HepG2 (cell line): ENCODE results near the gene FUOM. TPM values are rescaled to one million over a fixed set of nuclear protein-coding genes. Genes with fewer than 3 reads are reported as not detected.

Source experiments
- ATRX ChIP-seq: sonication (generic); formaldehyde crosslinking; IDR thresholded peaks from 2 replicates; pipeline ENCODE4 v1.4.0; 2020; ENCODE audit warnings: missing genetic modification reagents, borderline replicate concordance
- ERF ChIP-seq: IDR thresholded peaks from 2 replicates; pipeline ENCODE4 v1.6.1; 2018; ENCODE audit warnings: missing biosample characterization, missing genetic modification reagents
- FOSL2 ChIP-seq: sonication (generic); formaldehyde crosslinking; IDR thresholded peaks from 2 replicates; pipeline ENCODE4 v1.4.0; 2020; ENCODE audit warnings: missing genetic modification reagents
- MAZ ChIP-seq, 2 experiments: sonication (generic) in 1 of 2; formaldehyde crosslinking in 1 of 2; IDR thresholded peaks; 2 replicates each; pipeline versions ENCODE4 v1.5.0 to v1.6.1; 2012 to 2020; ENCODE audit warnings: low read depth in 2 of 2, mild to moderate bottlenecking in 2 of 2, borderline replicate concordance in 1 of 2, improper control_type of control experiment in 1 of 2, low read length in 1 of 2, missing genetic modification reagents in 1 of 2, moderate library complexity in 1 of 2
- MED1 ChIP-seq: sonication (generic); formaldehyde crosslinking; IDR thresholded peaks from 2 replicates; pipeline ENCODE4 v1.4.0; 2020; ENCODE audit warnings: missing genetic modification reagents
- TAF1 ChIP-seq: sonication (generic); formaldehyde crosslinking; IDR thresholded peaks from 2 replicates; pipeline ENCODE4 v1.4.0; 2020; ENCODE audit warnings: missing genetic modification reagents
- TBL1XR1 ChIP-seq: fragments of 150-350 bp; IDR thresholded peaks from 2 replicates; pipeline ENCODE4 v1.6.1; 2014; ENCODE audit warnings: borderline replicate concordance, low read length; ENCODE audit not compliant: partially characterized antibody
- TP53 ChIP-seq: sonication (generic); formaldehyde crosslinking; conservative IDR thresholded peaks from 2 replicates; pipeline ENCODE4 v1.4.0; 2020; ENCODE audit warnings: missing genetic modification reagents
- YEATS4 ChIP-seq: sonication (generic); formaldehyde crosslinking; IDR thresholded peaks from 2 replicates; pipeline ENCODE4 v1.4.0; 2020; ENCODE audit warnings: missing genetic modification reagents, borderline replicate concordance
- ZBTB42 ChIP-seq: sonication (generic); formaldehyde crosslinking; IDR thresholded peaks from 2 replicates; pipeline ENCODE4 v1.5.0; 2020; ENCODE audit warnings: mild to moderate bottlenecking, missing genetic modification reagents
- ZNF207 ChIP-seq: fragments of 450-650 bp; IDR thresholded peaks from 2 replicates; pipeline ENCODE4 v1.6.1; 2016; ENCODE audit warnings: antibody characterized with exemption, borderline replicate concordance
- ZNF329 ChIP-seq: sonication (generic); formaldehyde crosslinking; IDR thresholded peaks from 2 replicates; pipeline ENCODE4 v1.9.0; 2021; ENCODE audit warnings: low read depth, mild to moderate bottlenecking, missing genetic modification reagents
- ZNF431 ChIP-seq: sonication (generic); formaldehyde crosslinking; IDR thresholded peaks from 2 replicates; pipeline ENCODE4 v1.9.0; 2022; ENCODE audit warnings: missing genetic modification reagents, low read depth, mild to moderate bottlenecking, borderline replicate concordance
- ZNF644 ChIP-seq: IDR thresholded peaks from 2 replicates; pipeline ENCODE4 v1.6.1; 2016; ENCODE audit warnings: low read depth
- ZSCAN25 ChIP-seq: sonication (generic); formaldehyde crosslinking; IDR thresholded peaks from 2 replicates; pipeline ENCODE4 v1.8.0; 2022; ENCODE audit warnings: mild to moderate bottlenecking, missing genetic modification reagents
- polyA plus RNA-seq, 8 experiments: library from polyadenylated mRNA; depleted of rRNA in 3 of 8; stranded (reverse) in 7 of 8; unstranded in 1 of 8; fragments of >200 nt; fragmentation: Illumina TruSeq in 4 of 8; extraction: Trizol in 4 of 8; gene quantifications; 2 replicates each; pipeline versions ENCODE4 v1.2.1 to v1.2.3, GENCODE V29; 2011 to 2016; ENCODE audit warnings: low read depth in 4 of 8, missing spikeins in 1 of 8, mixed read lengths in 1 of 8; ENCODE audit not compliant: insufficient read depth in 1 of 8
- total RNA-seq, 5 experiments: library from RNA; depleted of rRNA; stranded (reverse); fragments of >200 nt; fragmentation: Illumina TruSeq; extraction: Trizol; gene quantifications; 2 replicates each; pipeline ENCODE4 v1.2.3, GENCODE V29; 2016; ENCODE audit warnings: low read depth in 1 of 5
- TF ChIP-seq, protein P1 (sequence below): sonication (generic); formaldehyde crosslinking; IDR thresholded peaks from 2 replicates; pipeline ENCODE4 v1.5.0; 2020; ENCODE audit warnings: mild to moderate bottlenecking, missing genetic modification reagents
- TF ChIP-seq, protein P2 (sequence below): sonication (generic); formaldehyde crosslinking; IDR thresholded peaks from 2 replicates; pipeline ENCODE4 v1.9.0; 2022; ENCODE audit warnings: missing genetic modification reagents, mild to moderate bottlenecking, borderline replicate concordance
- TF ChIP-seq, protein P3 (sequence below): sonication (generic); formaldehyde crosslinking; IDR thresholded peaks from 2 replicates; pipeline ENCODE4 v1.4.0; 2020; ENCODE audit warnings: mild to moderate bottlenecking, missing genetic modification reagents
- TF ChIP-seq, protein P4 (sequence below): sonication (generic); formaldehyde crosslinking; IDR thresholded peaks from 2 replicates; pipeline ENCODE4 v1.5.1; 2020; ENCODE audit warnings: mild to moderate bottlenecking, missing genetic modification reagents

The FUOM gene
- total and polyA plus RNA-seq, 2 of the 13 experiments (the other 11 are each of a cell fraction or from before 2014, with no cell fraction given), result 27.5 to 60.4 TPM

DNA sequence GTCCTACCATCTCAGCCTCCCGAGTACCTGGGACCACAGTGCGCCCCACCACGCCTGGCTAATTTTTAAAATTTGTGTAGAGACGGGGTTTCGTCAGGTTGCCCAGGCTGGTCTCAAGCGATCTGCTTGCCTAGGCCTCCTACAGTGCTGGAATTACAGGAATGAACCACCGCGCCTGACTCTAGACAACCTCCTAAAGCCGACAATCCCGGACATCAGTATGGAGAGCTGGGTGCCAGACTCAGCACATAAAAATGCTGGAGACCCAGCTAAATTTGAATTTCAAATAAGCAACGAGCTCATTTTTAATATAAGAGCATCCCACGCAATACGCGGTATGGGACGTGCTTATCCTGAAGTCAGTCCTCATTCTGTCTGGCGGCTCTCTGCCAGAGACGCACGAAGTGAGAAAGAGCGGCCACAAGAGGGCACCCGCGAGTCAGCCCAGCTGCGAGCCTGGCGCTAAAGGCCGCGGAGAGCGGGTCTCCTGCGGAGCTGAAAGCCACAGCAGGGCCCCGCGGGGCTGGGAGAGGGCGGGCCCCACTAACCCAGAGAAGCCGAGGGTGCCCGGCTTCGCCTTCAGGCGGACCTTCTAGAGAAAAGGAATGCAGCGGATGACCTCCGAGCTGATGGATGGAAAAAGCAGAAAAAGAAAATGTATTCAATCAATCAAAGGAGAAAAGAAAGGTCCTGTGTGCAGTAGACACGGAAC, 28.2 kb downstream of the FUOM start (continued):
- TF ChIP-seq MED1 (CRISPR knock-in tag) (peak; percentile 43; the same call in 1 of the 2 replicates), ATRX (CRISPR knock-in tag) (no peak), YEATS4 (CRISPR knock-in tag) (no peak), MAZ (IDR thresholded peaks at IDR 0.05; ENCODE audit: borderline replicate concordance, low read depth, low read length) (peak; percentile 38; the same call in 1 of the 2 replicates), MAZ (CRISPR knock-in tag; IDR thresholded peaks at IDR 0.05; ENCODE audit: low read depth) (no peak), ZNF207 (no peak), ZNF329 (CRISPR knock-in tag) (no peak), FOSL2 (CRISPR knock-in tag) (0 out of 2 replicates have a peak, but pooled peaks have one; percentile 30), ZNF644 (CRISPR knock-in tag) (no peak), TP53 (CRISPR knock-in tag) (0 out of 2 replicates have a peak, but pooled peaks have one; percentile 61), ZBTB42 (CRISPR knock-in tag) (no peak), ERF (CRISPR knock-in tag) (peak; percentile 71; the same call in 1 of the 2 replicates), TBL1XR1 (no peak), TAF1 (no peak), ZSCAN25 (CRISPR knock-in tag) (peak; percentile 36; the same call in 1 of the 2 replicates), ZNF431 (CRISPR knock-in tag) (no peak)
- TF ChIP-seq, protein P1, sequence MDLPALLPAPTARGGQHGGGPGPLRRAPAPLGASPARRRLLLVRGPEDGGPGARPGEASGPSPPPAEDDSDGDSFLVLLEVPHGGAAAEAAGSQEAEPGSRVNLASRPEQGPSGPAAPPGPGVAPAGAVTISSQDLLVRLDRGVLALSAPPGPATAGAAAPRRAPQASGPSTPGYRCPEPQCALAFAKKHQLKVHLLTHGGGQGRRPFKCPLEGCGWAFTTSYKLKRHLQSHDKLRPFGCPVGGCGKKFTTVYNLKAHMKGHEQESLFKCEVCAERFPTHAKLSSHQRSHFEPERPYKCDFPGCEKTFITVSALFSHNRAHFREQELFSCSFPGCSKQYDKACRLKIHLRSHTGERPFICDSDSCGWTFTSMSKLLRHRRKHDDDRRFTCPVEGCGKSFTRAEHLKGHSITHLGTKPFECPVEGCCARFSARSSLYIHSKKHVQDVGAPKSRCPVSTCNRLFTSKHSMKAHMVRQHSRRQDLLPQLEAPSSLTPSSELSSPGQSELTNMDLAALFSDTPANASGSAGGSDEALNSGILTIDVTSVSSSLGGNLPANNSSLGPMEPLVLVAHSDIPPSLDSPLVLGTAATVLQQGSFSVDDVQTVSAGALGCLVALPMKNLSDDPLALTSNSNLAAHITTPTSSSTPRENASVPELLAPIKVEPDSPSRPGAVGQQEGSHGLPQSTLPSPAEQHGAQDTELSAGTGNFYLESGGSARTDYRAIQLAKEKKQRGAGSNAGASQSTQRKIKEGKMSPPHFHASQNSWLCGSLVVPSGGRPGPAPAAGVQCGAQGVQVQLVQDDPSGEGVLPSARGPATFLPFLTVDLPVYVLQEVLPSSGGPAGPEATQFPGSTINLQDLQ, result no peak
- TF ChIP-seq, protein P2, sequence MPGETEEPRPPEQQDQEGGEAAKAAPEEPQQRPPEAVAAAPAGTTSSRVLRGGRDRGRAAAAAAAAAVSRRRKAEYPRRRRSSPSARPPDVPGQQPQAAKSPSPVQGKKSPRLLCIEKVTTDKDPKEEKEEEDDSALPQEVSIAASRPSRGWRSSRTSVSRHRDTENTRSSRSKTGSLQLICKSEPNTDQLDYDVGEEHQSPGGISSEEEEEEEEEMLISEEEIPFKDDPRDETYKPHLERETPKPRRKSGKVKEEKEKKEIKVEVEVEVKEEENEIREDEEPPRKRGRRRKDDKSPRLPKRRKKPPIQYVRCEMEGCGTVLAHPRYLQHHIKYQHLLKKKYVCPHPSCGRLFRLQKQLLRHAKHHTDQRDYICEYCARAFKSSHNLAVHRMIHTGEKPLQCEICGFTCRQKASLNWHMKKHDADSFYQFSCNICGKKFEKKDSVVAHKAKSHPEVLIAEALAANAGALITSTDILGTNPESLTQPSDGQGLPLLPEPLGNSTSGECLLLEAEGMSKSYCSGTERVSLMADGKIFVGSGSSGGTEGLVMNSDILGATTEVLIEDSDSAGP (CRISPR knock-in tag), result no peak
- TF ChIP-seq, protein P3, sequence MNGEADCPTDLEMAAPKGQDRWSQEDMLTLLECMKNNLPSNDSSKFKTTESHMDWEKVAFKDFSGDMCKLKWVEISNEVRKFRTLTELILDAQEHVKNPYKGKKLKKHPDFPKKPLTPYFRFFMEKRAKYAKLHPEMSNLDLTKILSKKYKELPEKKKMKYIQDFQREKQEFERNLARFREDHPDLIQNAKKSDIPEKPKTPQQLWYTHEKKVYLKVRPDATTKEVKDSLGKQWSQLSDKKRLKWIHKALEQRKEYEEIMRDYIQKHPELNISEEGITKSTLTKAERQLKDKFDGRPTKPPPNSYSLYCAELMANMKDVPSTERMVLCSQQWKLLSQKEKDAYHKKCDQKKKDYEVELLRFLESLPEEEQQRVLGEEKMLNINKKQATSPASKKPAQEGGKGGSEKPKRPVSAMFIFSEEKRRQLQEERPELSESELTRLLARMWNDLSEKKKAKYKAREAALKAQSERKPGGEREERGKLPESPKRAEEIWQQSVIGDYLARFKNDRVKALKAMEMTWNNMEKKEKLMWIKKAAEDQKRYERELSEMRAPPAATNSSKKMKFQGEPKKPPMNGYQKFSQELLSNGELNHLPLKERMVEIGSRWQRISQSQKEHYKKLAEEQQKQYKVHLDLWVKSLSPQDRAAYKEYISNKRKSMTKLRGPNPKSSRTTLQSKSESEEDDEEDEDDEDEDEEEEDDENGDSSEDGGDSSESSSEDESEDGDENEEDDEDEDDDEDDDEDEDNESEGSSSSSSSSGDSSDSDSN (CRISPR knock-in tag), result peak; percentile 66
- TF ChIP-seq, protein P4, sequence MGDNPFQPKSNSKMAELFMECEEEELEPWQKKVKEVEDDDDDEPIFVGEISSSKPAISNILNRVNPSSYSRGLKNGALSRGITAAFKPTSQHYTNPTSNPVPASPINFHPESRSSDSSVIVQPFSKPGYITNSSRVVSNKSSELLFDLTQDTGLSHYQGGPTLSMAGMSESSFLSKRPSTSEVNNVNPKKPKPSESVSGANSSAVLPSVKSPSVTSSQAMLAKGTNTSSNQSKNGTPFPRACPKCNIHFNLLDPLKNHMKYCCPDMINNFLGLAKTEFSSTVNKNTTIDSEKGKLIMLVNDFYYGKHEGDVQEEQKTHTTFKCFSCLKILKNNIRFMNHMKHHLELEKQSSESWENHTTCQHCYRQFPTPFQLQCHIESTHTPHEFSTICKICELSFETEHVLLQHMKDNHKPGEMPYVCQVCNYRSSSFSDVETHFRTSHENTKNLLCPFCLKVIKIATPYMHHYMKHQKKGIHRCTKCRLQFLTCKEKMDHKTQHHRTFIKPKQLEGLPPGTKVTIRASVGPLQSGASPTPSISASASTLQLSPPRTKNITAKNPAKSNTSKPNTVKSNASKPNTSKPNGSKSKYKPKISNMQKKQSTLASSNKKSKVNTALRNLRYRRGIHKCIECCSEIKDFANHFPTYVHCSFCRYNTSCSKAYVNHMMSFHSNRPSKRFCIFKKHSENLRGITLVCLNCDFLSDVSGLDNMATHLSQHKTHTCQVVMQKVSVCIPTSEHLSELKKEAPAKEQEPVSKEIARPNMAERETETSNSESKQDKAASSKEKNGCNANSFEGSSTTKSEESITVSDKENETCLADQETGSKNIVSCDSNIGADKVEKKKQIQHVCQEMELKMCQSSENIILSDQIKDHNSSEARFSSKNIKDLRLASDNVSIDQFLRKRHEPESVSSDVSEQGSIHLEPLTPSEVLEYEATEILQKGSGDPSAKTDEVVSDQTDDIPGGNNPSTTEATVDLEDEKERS (CRISPR knock-in tag), result no peak
